HepG2 (cell line): ENCODE results near the gene TMC2. TPM values are rescaled to one million over a fixed set of nuclear protein-coding genes. Genes with fewer than 3 reads are reported as not detected.

Source experiments
- CEBPB ChIP-seq: IDR thresholded peaks from 2 replicates; pipeline ENCODE4 v1.6.1; 2011; ENCODE audit warnings: low read depth, low read length, improper control_type of control experiment, borderline replicate concordance
- HNF1B ChIP-seq: sonication (generic); formaldehyde crosslinking; IDR thresholded peaks from 2 replicates; pipeline ENCODE4 v1.5.1; 2020; ENCODE audit warnings: mild to moderate bottlenecking, moderate library complexity, missing genetic modification reagents
- KMT2A ChIP-seq: sonication (generic); formaldehyde crosslinking; IDR thresholded peaks from 2 replicates; pipeline ENCODE4 v1.4.0; 2020; ENCODE audit warnings: missing genetic modification reagents
- MTA3 ChIP-seq: sonication (generic); formaldehyde crosslinking; IDR thresholded peaks from 2 replicates; pipeline ENCODE4 v1.4.0; 2020; ENCODE audit warnings: missing genetic modification reagents
- MTF1 ChIP-seq: sonication (generic); formaldehyde crosslinking; IDR thresholded peaks from 2 replicates; pipeline ENCODE4 v1.5.0; 2020; ENCODE audit warnings: missing genetic modification reagents
- PLSCR1 ChIP-seq: sonication (generic); formaldehyde crosslinking; IDR thresholded peaks from 2 replicates; pipeline ENCODE4 v1.5.0; 2020; ENCODE audit warnings: missing genetic modification reagents, mild to moderate bottlenecking, borderline replicate concordance
- PPARG ChIP-seq: conservative IDR thresholded peaks from 2 replicates; pipeline ENCODE4 v1.6.1; 2016; ENCODE audit warnings: missing biosample characterization, missing genetic modification reagents
- RFX5 ChIP-seq: IDR thresholded peaks from 2 replicates; pipeline ENCODE4 v1.6.1; 2011; ENCODE audit warnings: low read depth, low read length, improper control_type of control experiment
- SP4 ChIP-seq: sonication (generic); formaldehyde crosslinking; IDR thresholded peaks from 2 replicates; pipeline ENCODE4 v1.8.1; 2023; ENCODE audit warnings: mild to moderate bottlenecking, missing genetic modification reagents
- TIGD3 ChIP-seq: sonication (generic); formaldehyde crosslinking; IDR thresholded peaks from 2 replicates; pipeline ENCODE4 v1.5.1; 2020; ENCODE audit warnings: mild to moderate bottlenecking, missing genetic modification reagents, borderline replicate concordance
- ZBTB34 ChIP-seq: sonication (generic); formaldehyde crosslinking; IDR thresholded peaks from 2 replicates; pipeline ENCODE4 v1.8.0; 2022; ENCODE audit warnings: mild to moderate bottlenecking, missing genetic modification reagents
- ZNF460 ChIP-seq: sonication (generic); formaldehyde crosslinking; IDR thresholded peaks from 2 replicates; pipeline ENCODE4 v1.5.1; 2020; ENCODE audit warnings: missing genetic modification reagents, mild to moderate bottlenecking, borderline replicate concordance
- ZNF513 ChIP-seq: sonication (generic); formaldehyde crosslinking; conservative IDR thresholded peaks from 2 replicates; pipeline ENCODE4 v1.5.0; 2020; ENCODE audit warnings: missing genetic modification reagents
- ZNF547 ChIP-seq: sonication (generic); formaldehyde crosslinking; IDR thresholded peaks from 2 replicates; pipeline ENCODE4 v1.5.1; 2020; ENCODE audit warnings: mild to moderate bottlenecking, missing genetic modification reagents
- ZNF607 ChIP-seq: sonication (generic); formaldehyde crosslinking; IDR thresholded peaks from 2 replicates; pipeline ENCODE4 v1.5.1; 2020; ENCODE audit warnings: missing genetic modification reagents, mild to moderate bottlenecking, borderline replicate concordance
- ZNF687 ChIP-seq: sonication (generic); formaldehyde crosslinking; IDR thresholded peaks from 2 replicates; pipeline ENCODE4 v1.5.1; 2020; ENCODE audit warnings: mild to moderate bottlenecking, missing genetic modification reagents, moderate library complexity
- ZNF772 ChIP-seq: sonication (generic); formaldehyde crosslinking; IDR thresholded peaks from 2 replicates; pipeline ENCODE4 v1.5.0; 2020; ENCODE audit warnings: mild to moderate bottlenecking, missing genetic modification reagents
- polyA plus RNA-seq, 8 experiments: library from polyadenylated mRNA; depleted of rRNA in 3 of 8; stranded (reverse) in 7 of 8; unstranded in 1 of 8; fragments of >200 nt; fragmentation: Illumina TruSeq in 4 of 8; extraction: Trizol in 4 of 8; gene quantifications; 2 replicates each; pipeline versions ENCODE4 v1.2.1 to v1.2.3, GENCODE V29; 2011 to 2016; ENCODE audit warnings: low read depth in 4 of 8, missing spikeins in 1 of 8, mixed read lengths in 1 of 8; ENCODE audit not compliant: insufficient read depth in 1 of 8
- total RNA-seq, 5 experiments: library from RNA; depleted of rRNA; stranded (reverse); fragments of >200 nt; fragmentation: Illumina TruSeq; extraction: Trizol; gene quantifications; 2 replicates each; pipeline ENCODE4 v1.2.3, GENCODE V29; 2016; ENCODE audit warnings: low read depth in 1 of 5

Gene TMC2
- total and polyA plus RNA-seq, 2 of the 13 experiments (the other 11 are each of a cell fraction or from before 2014, with no cell fraction given) = not detected

- TF ChIP-seq HNF1B (0 out of 2 replicates have a peak, but pooled peaks have one; percentile 51), SP4 (CRISPR knock-in tag) (0 out of 2 replicates have a peak, but pooled peaks have one; percentile 12), ZNF513 (no peak), MTA3 (CRISPR knock-in tag) (no peak), ZNF772 (no peak), ZNF607 (CRISPR knock-in tag) (peak; percentile 86), TIGD3 (CRISPR knock-in tag) (peak; percentile 14; the same call in 1 of the 2 replicates), MTF1 (no peak), KMT2A (CRISPR knock-in tag) (no peak; the same call in none of the 2 replicates), ZNF460 (CRISPR knock-in tag) (no peak), RFX5 (no peak), ZBTB34 (CRISPR knock-in tag) (peak; percentile 18; the same call in 1 of the 2 replicates), PPARG (no peak), PLSCR1 (CRISPR knock-in tag) (no peak), ZNF687 (CRISPR knock-in tag) (peak; percentile 67), CEBPB (no peak), ZNF547 (CRISPR knock-in tag) (0 out of 2 replicates have a peak, but pooled peaks have one; percentile 1)
Measured at GRCh38 chr20:2524709-2525506, 11.5 kb upstream of the TMC2 start (continued).
